Measurements from ENCODE around the gene MBD5. TPM values are rescaled to one million over a fixed set of nuclear protein-coding genes. Genes with fewer than 3 reads are reported as not detected.

The MBD5 gene
- polyA plus RNA-seq, 3 donors = 54.2 to 57.0 (median 56.7) TPM

DNA sequence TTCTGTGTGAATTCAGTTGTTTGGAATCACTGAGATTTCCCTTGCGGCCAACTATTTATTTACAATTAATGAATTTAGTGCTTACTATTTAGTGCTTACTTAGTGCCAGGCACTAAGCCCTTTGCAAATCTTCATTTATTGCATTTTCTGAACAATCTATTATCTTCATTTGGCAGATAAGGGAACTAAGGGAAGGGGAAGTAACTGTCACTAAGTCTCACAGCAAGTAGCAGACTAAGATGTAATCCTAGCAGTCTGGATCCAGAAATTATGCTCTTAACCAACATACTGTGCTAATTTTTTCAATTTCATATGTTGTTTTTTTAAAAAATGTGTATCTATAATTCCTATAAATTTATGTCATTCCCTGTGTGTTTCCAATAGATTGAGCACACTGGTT lies 409.2 kb downstream of the MBD5 start:
- no peak for DNase-seq (ENCODE audit: low read depth in 3 of 3, low spot score in 2 of 3)

DNA sequence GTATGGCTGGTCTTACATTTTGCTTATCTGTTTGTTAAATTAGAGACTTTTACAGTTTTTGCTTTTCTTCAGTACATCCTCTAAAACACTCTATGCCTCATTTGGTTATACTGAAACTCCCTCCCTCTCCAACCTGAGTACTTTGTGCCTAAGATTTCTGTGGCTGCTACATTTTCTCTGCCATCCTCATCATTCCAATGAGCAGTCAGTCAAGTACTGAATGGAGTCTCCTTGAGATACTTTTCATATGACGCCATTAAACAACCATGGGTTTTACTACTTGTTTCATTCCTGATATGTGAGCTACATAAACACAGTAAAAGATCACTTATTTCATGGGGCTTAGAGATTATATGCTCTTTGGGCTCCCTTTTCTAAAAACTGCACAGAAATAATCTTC lies 427.0 kb downstream of the MBD5 start:
- no peak for DNase-seq (ENCODE audit: low read depth in 3 of 3, low spot score in 2 of 3)

- no peak for DNase-seq (ENCODE audit: low read depth in 3 of 3, low spot score in 2 of 3)
Measured at GRCh38 chr2:148450531-148450930, 429.6 kb downstream of the MBD5 start.

- no peak for DNase-seq (ENCODE audit: low read depth in 3 of 3, low spot score in 2 of 3)
Measured at GRCh38 chr2:148451046-148451445, 430.2 kb downstream of the MBD5 start.

DNA sequence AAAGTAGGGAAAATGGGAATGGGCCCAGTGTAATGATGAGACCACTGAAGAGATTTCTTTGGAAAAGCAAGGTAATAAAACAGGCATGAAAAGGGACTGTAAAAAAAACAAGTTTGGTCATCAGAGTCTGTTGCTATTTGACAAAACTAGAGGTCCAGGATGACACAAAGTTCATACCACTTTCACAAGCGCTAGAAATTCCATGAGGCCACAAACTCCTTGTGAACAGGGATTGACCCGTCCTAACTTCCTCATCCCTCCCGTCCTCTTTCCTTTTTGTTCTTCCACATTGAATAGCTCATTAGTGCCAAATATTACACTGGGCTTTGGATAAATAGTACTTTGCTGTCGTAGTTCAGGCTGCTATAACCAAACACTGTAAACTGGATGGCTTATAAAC lies 434.9 kb downstream of the MBD5 start:
- DNase-seq (ENCODE audit: low read depth in 3 of 3, low spot score in 2 of 3) = no peak

DNA sequence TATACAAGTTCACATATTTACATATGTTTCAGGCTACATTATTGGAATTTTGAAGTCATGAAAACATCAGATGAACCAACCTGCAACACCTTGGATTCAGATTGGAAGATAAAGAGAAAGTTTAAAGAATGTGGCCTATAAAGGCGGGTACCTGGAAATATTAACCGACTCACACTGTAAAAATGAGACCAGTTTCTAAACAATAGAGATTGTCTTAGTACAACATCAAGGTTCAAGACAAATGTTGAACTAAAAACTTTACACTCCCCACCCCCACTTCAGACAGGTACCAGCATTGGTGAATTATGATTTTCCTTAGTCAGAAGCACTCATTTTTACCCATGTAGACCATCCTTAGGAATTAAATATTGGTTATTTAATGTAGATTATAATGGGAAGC lies 437.3 kb downstream of the MBD5 start:
- no peak for DNase-seq (ENCODE audit: low read depth in 3 of 3, low spot score in 2 of 3)

DNA sequence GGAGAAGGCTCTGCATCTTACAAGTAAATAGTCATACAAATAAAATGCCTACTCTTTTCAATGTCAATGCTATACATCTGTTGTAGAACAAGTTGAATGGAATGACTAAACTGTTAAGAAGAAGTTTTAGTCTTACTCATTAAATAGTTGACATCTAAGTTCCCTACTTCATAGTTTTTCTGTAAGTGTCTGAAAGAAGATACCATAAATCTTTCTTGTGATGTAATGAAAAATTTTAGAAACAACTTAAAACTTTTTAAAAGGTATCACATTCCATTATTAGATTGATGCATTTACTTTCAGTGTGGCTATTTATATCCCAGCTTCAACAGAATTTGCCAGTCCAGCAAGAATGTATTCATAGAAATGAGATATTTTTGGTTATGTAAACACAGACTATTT lies 438.5 kb downstream of the MBD5 start:
- DNase-seq (ENCODE audit: low read depth in 3 of 3, low spot score in 2 of 3) = peak in 1 of 3 donors; percentile 6

DNA sequence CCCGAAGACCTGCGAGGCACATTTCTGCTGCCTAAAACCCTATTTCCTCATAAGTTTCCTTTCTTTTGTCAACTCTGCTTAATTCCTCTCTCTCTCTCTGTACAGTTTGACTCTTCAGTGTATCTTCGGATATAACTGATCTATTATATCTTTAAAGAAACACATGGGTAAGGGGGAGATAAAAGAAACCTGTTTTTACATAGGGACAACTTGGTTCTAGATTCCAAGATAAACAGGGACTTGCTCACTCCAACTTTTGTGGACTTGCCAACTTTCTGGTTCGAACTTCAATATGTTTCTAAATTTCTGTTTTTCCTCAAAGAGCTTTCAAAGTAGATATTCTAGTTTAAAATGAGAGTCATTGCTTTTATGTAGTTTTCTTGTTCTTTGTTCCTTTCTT lies 441.0 kb downstream of the MBD5 start:
- no peak for DNase-seq (ENCODE audit: low read depth in 3 of 3, low spot score in 2 of 3)

GRCh38 chr2:148475626-148476025 lies 454.7 kb downstream of the MBD5 start:
- DNase-seq (ENCODE audit: low read depth in 3 of 3, low spot score in 2 of 3) = no peak

DNA sequence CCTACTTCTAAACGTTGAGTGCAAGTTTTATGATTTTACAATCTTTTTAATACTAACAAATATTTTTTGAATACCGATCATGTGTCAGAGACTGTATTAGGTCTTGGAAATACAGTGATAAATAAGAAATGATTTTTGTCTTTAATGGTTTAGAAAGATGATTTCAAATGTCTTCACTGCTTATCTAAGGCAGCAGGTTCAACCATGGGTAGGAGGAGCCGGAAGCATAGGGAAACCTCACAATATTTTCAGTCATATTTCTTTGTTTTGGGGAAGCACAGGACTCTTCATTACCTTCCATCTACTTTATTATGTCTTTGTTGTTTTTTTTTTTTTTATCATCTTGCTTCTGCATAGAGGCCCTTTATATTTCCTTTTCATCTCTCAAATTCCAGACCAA lies 458.5 kb downstream of the MBD5 start:
- DNase-seq (ENCODE audit: low read depth in 3 of 3, low spot score in 2 of 3) = no peak

- DNase-seq (ENCODE audit: low read depth in 3 of 3, low spot score in 2 of 3) = no peak
Measured at GRCh38 chr2:148483665-148484064, 462.8 kb downstream of the MBD5 start.

DNA sequence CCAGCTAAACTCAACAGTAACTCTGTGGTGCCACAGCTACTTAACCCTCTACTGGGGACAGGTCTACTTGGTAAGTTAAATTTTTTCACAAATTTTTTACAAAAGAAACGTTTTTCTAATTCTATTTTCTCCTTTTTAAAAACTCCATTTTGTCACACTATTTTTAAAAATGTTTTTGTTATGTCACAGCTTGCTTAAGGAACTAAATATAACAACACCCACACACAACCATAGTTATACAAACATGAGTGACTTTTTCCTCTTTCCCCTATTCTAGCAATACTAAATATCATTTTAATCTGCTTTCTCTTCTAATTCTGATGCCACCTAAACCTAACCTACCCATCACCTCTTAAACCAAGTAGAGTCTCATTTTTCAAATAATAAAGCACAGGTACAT lies 463.2 kb downstream of the MBD5 start:
- DNase-seq (ENCODE audit: low read depth in 3 of 3, low spot score in 2 of 3) = no peak

DNA sequence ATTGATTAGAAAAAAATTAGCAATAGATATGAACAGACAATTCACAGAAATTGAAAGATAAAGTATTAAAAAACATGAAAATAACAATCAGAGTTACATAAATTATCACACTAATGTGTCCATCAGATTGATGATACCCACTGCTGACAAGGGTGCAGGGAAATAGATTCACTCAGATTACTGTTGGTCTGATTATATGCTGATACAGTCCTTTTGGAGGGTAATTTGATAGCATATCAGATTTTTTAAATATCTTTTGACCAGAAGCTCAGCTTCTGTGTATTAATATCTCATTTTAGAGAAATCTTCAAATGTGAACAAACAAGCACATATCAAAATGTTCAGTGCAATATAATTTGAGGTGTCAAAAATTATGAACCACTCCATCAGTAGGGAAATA lies 465.8 kb downstream of the MBD5 start:
- DNase-seq (ENCODE audit: low read depth in 3 of 3, low spot score in 2 of 3) = no peak

DNA sequence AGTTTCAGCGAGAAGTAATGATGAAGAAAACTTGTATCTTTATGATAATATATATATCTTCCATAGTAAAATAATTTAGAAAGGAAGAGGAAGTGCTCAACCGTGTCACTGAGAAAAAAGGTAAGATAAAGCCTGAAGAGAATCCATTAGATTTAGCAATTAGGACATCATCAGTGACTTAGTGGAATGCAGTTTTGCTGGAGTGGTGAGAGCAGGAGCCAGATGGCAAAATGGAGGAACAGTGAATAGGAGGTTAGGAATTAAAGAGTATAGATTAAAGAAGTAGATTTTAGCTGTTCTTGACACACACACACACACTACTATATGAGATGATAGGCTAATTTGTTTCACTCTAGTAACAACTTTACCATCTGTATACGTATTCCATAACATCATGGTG lies 466.5 kb downstream of the MBD5 start:
- no peak for DNase-seq (ENCODE audit: low read depth in 3 of 3, low spot score in 2 of 3)

- DNase-seq (ENCODE audit: low read depth in 3 of 3, low spot score in 2 of 3) = no peak
Measured at GRCh38 chr2:148490840-148491439, 470.0 kb downstream of the MBD5 start.

GRCh38 chr2:148493822-148494563 lies 473.1 kb downstream of the MBD5 start:
- no peak for DNase-seq (ENCODE audit: low read depth in 3 of 3, low spot score in 2 of 3)

DNA sequence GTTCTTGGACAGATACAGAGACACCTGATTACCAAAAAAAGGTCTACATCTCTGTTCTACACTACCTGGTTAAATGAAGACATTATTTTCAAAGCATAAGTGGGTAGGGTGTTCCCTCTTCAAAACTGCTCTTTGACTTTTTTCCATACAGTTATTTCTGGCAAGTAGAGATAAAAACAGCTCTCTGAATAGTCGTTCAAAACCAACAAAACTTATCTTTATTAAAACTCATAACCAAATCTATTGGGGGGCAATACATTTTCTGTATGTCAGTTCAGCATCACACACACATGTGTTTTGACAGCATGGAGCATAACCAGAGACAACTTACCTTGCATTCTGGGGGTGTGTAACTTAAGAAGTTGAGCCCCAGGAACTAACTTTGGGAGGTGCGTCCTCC lies 474.7 kb downstream of the MBD5 start:
- no peak for DNase-seq (ENCODE audit: low read depth in 3 of 3, low spot score in 2 of 3)

DNA sequence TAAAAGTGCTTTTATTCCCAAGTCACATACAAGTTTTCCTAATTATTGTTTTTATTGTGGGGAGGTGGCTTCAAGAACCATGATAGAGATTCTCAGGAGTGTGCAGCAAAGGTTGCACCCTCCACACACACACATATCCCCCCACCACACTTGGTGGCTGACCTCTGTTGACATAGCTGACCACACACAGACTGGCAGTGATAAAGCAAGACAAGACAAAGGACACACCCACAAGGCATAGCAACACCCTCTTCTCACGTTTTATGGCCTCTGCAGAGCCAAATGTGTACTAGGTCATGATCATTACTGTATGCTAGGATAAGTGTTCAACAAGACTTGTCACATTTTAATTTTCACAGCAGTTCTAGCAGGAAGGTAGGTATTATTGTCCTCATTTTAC lies 480.7 kb downstream of the MBD5 start:
- no peak for DNase-seq (ENCODE audit: low read depth in 3 of 3, low spot score in 2 of 3)

DNA sequence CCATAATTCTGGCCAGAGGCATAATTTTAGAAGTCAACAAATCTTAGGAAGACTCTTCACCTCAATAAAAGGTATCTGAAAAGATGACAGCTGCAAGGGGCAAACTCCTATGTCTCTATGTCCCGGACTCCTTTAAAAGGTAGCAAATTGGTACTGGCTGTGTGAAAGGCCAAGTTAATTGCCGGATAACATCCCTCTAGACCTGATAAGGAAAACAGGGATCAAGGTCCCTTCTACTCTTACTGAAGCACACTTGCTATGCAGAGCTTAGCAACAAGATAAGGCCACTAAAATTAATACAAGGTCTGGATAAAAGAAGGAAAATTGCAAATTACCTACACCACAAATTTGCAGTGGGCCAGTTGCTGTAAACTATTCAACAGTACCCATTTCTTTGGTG lies 482.6 kb downstream of the MBD5 start:
- DNase-seq (ENCODE audit: low read depth in 3 of 3, low spot score in 2 of 3) = no peak

DNA sequence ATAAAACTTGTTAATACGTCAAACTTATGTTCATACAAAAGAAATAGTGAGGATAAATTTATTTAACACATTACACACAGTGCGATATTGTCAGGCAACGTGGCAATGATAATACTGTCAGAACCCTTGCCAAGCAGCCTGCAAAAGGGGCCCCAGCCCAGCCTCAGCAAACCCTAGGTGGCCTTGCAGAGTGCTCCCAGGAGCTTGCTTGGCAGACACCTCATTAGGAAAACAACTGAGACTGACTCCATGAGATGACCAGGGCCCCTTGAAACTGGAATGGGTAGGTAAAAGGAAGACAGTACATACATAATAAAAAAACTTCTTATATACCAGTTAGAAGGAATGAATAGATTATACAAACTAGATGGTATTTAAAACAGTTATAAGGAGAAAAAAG lies 487.1 kb downstream of the MBD5 start:
- no peak for DNase-seq (ENCODE audit: low read depth in 3 of 3, low spot score in 2 of 3)

DNA sequence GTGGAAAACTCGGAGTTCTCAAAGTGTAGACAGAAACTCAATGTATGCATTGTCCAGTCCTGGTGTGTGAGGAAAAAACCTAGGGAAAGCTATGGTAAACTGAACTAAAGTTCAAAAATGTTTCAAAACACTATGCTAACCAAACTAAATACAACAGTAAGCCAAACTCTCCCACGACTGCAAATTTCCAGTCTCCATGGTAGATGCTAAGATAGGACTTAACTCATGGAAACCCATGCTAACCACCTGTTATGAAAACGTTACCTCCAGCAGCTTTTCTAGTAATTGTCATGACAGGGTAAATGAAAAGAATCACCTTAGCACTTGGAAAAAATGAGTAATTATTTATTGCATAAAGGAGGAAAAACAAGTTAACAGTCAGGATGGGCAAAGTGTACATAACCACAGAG lies 488.0 kb downstream of the MBD5 start:
- DNase-seq (ENCODE audit: low read depth in 3 of 3, low spot score in 2 of 3) = no peak

- peak; percentile 31 to 52 (median 47) for DNase-seq (ENCODE audit: low read depth in 3 of 3, low spot score in 2 of 3)
Measured at GRCh38 chr2:148509288-148509902, 488.5 kb downstream of the MBD5 start.

All from right renal cortex interstitium (tissue), 3 donors.